Lung (tissue), 12 donors: Measurements from ENCODE around the gene SMCO4. TPM values are rescaled to one million over a fixed set of nuclear protein-coding genes. Genes with fewer than 3 reads are reported as not detected.

Experiments used
- ATAC-seq: fragments of 200-7000 bp; cut with Tn5 transposase; one replicate; pipeline ENCODE4 v1.9.1; 2020; ENCODE audit warnings: moderate number of reproducible peaks; ENCODE audit not compliant: insufficient read depth, low FRiP score
- DNase-seq, 3 donors: peaks; one replicate each; pipeline ENCODE4 v3.0.0-alpha.2; 2013 to 2017
- H3K27ac ChIP-seq, 2 donors: one replicate each; pipeline ENCODE4 v1.5.1; 2013; ENCODE audit warnings: mild to moderate bottlenecking in 2 of 2, moderate library complexity in 2 of 2, control low read depth in 1 of 2, inconsistent platforms in 1 of 2, low read depth in 1 of 2, low read length in 1 of 2
- H3K27me3 ChIP-seq, 3 donors: one replicate each; pipeline ENCODE4 v1.5.1; 2013; ENCODE audit warnings: low read length in 2 of 3; ENCODE audit not compliant: control insufficient read depth in 3 of 3, insufficient read depth in 3 of 3
- H3K36me3 ChIP-seq, 4 donors: one replicate each; pipeline ENCODE4 v1.5.1; 2013; ENCODE audit warnings: low read length in 4 of 4, mild to moderate bottlenecking in 1 of 4, moderate library complexity in 1 of 4; ENCODE audit not compliant: control insufficient read depth in 4 of 4, insufficient read depth in 4 of 4
- H3K4me1 ChIP-seq, 5 donors: one replicate each; pipeline ENCODE4 v1.5.1; 2013; ENCODE audit warnings: low read length in 5 of 5, mild to moderate bottlenecking in 2 of 5, moderate library complexity in 1 of 5; ENCODE audit not compliant: control insufficient read depth in 5 of 5, insufficient read depth in 5 of 5
- H3K4me3 ChIP-seq: one replicate; pipeline ENCODE4 v1.5.1; 2013; ENCODE audit warnings: mild to moderate bottlenecking, control low read depth, moderate library complexity
- H3K9ac ChIP-seq, 2 donors: one replicate each; pipeline ENCODE4 v1.5.1; 2013; ENCODE audit warnings: low read length in 2 of 2, control low read depth in 1 of 2; ENCODE audit not compliant: insufficient read depth in 1 of 2
- H3K9me3 ChIP-seq, 4 donors: one replicate each; pipeline ENCODE4 v1.5.1; 2013; ENCODE audit warnings: low read length in 3 of 4, mild to moderate bottlenecking in 1 of 4, moderate library complexity in 1 of 4; ENCODE audit not compliant: control insufficient read depth in 4 of 4, insufficient read depth in 3 of 4
- WGBS, 2 donors: extraction: QIAGEN DNeasy Blood & Tissue Kit; methylation state at CpG; one replicate each; pipeline ENCODE4 v1.1.7; 2013; 5-methylcytosine and 5-hydroxymethylcytosine counted together
- polyA plus RNA-seq, 2 donors: library from polyadenylated mRNA; stranded (reverse); fragments of 200-250 nt; gene quantifications; one replicate each; pipeline ENCODE4 v1.2.1, GENCODE V29; 2013
- total RNA-seq, 2 donors: library from RNA; depleted of rRNA in 1 of 2; stranded (reverse); fragments of >200 nt in 1 of 2; gene quantifications; one replicate each; pipeline ENCODE4 v1.2.1, GENCODE V29; 2014 to 2021
- TF ChIP-seq, protein P1 (sequence below): IDR thresholded peaks from 2 replicates; pipeline ENCODE4 v1.5.1; 2012; ENCODE audit warnings: mild to moderate bottlenecking; ENCODE audit errors: control extremely low read depth, extremely low read depth
- donor health status: control.
- donor health status: control.
- donor health status: Bipolar disorder and iron deficiency.
- donor health status: healthy.
- donor health status: DM: yes; HTN: yes; CAD: no.

The SMCO4 gene
- total and polyA plus RNA-seq, 4 donors = 27.0 to 132 (median 43.6) TPM

DNA sequence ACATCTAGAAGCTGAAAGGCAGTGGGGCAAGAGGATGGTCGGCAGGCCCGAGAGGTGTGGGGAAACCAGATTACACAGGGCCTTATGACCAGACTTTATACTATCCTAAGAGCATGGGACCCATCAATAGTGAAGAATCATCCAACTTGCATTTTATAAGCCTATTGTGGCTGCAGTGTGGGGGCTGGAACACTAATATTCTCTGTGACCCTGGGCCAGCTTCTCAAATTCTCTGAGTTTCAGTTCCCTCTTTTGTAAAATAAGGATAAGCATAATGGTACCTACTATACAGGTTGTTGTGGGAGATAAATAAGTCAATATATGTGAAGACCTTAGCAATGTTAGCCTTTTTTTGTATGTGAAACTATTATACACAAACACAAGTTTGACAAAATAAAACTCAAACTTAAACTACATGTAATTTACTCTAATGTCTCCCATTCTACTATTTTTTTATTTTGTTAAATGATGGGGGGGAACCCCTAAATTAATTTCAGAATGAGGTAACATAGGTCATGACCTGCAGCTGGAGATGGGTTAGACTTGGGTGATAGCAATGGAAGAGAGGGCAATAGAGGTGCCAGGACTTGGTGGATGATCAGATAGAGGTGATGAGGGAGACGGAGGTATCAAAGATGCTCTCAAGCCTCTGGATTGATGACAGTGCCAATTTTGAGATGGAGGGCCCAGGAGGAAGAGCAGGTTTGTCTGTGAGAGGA is 30.1 kb downstream of the SMCO4 start:
- no peak for ATAC-seq
- no peaks in the 10 kb centered on the region for H3K9me3 ChIP-seq

GRCh38 chr11:93512073-93512475 is 31.1 kb downstream of the SMCO4 start:
- peaks cover 0 to 5% (median 5%) of the 10 kb centered on the region in 5 donors for H3K4me1 ChIP-seq
- whole genome bisulfite sequencing, 2 donors = 90 to 94% methylated on average over 4 of the region's 4 CpGs
- H3K9ac ChIP-seq = no peak overlapping the region
- ATAC-seq (no peak), DNase-seq (no peak)
- no peak overlapping the region for H3K27ac ChIP-seq
- no peaks in the 10 kb centered on the region for H3K36me3 ChIP-seq
- H3K9me3 ChIP-seq = no peaks in the 10 kb centered on the region
- no peaks in the 10 kb centered on the region for H3K27me3 ChIP-seq
- TF ChIP-seq, protein P1, sequence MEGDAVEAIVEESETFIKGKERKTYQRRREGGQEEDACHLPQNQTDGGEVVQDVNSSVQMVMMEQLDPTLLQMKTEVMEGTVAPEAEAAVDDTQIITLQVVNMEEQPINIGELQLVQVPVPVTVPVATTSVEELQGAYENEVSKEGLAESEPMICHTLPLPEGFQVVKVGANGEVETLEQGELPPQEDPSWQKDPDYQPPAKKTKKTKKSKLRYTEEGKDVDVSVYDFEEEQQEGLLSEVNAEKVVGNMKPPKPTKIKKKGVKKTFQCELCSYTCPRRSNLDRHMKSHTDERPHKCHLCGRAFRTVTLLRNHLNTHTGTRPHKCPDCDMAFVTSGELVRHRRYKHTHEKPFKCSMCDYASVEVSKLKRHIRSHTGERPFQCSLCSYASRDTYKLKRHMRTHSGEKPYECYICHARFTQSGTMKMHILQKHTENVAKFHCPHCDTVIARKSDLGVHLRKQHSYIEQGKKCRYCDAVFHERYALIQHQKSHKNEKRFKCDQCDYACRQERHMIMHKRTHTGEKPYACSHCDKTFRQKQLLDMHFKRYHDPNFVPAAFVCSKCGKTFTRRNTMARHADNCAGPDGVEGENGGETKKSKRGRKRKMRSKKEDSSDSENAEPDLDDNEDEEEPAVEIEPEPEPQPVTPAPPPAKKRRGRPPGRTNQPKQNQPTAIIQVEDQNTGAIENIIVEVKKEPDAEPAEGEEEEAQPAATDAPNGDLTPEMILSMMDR = no peak
- H3K4me3 ChIP-seq = no peak overlapping the region

More for the DNA sequence above, 30.1 kb downstream of the SMCO4 start:
- Histone ChIP-seq H3K36me3 (no peaks in the 10 kb centered on the region), H3K4me1 (peaks cover 0 to 5% (median 5%) of the 10 kb centered on the region in 5 donors), H3K4me3 (no peak overlapping the region), H3K9ac (no peak overlapping the region), H3K27me3 (no peaks in the 10 kb centered on the region), H3K27ac (no peak overlapping the region)
- TF ChIP-seq, protein P1 = no peak
- WGBS, 2 donors = 83 to 95% methylated on average over 3 of the region's 3 CpGs
- DNase-seq = no peak

- Histone ChIP-seq H3K27ac (no peak overlapping the region), H3K36me3 (no peaks in the 10 kb centered on the region), H3K9me3 (no peaks in the 10 kb centered on the region), H3K27me3 (no peaks in the 10 kb centered on the region), H3K4me3 (no peak overlapping the region), H3K4me1 (peaks cover 0 to 5% (median 2%) of the 10 kb centered on the region in 5 donors), H3K9ac (no peak overlapping the region)
- no peak for DNase-seq
- TF ChIP-seq, protein P1 = no peak
- WGBS, 2 donors = 61 to 86% methylated on average over 3 of the region's 3 CpGs
- no peak for ATAC-seq
Observed at GRCh38 chr11:93510196-93510873, 32.9 kb downstream of the SMCO4 start.
